AG10803 (cell line): Measurements from ENCODE around the gene ZNF521.

ENCODE experiments used
- DNase-seq: peaks from one replicate; pipeline ENCODE4 v3.0.0; 2010; ENCODE audit warnings: low read depth
- H3K4me3 ChIP-seq: 2 replicates; pipeline ENCODE4 v1.5.1; 2011; ENCODE audit warnings: mild to moderate bottlenecking, low read length, control low read depth
- CTCF ChIP-seq: conservative IDR thresholded peaks from 2 replicates; pipeline ENCODE4 v1.5.1; 2011; ENCODE audit warnings: mild to moderate bottlenecking, low read length, control low read depth, inconsistent platforms

The ZNF521 gene

GRCh38 chr18:25145731-25146511 is 206.0 kb downstream of the ZNF521 start:
- H3K4me3 ChIP-seq, result no peak overlapping the region
- TF ChIP-seq CTCF, result no peak
- no peak for DNase-seq

- no peak overlapping the region for H3K4me3 ChIP-seq
- TF ChIP-seq CTCF, result no peak
- peak; percentile 74 for DNase-seq
These were observed 207.1 kb downstream of the ZNF521 start for GRCh38 chr18:25144820-25145219.

- DNase-seq, result no peak
- H3K4me3 ChIP-seq, result no peak overlapping the region
- no peak for TF ChIP-seq CTCF
These were observed 210.1 kb downstream of the ZNF521 start for GRCh38 chr18:25141886-25142285.

GRCh38 chr18:25141399-25141798 is 210.6 kb downstream of the ZNF521 start:
- DNase-seq, result no peak
- TF ChIP-seq CTCF, result no peak
- H3K4me3 ChIP-seq, result no peak overlapping the region

- no peak for TF ChIP-seq CTCF
- no peak for DNase-seq
- no peak overlapping the region for H3K4me3 ChIP-seq
These were observed 211.0 kb downstream of the ZNF521 start for GRCh38 chr18:25140962-25141308.

GRCh38 chr18:25140124-25140961 is 211.6 kb downstream of the ZNF521 start:
- peak; percentile 37 for DNase-seq
- no peak overlapping the region for H3K4me3 ChIP-seq
- no peak for TF ChIP-seq CTCF

GRCh38 chr18:25137197-25137472 is 214.8 kb downstream of the ZNF521 start:
- DNase-seq, result no peak
- TF ChIP-seq CTCF, result no peak

More at GRCh38 chr18:25137197-25137472, 214.8 kb downstream of the ZNF521 start:
- no peak overlapping the region for H3K4me3 ChIP-seq
